CD4-positive, alpha-beta T cell treated with Interleukin-6 for 4 hours (primary cell): Measurements from ENCODE around the gene RHCG.

Experiments used
- DNase-seq: peaks from one replicate; pipeline ENCODE4 v3.0.0-alpha.2; 2020; ENCODE audit warnings: mixed read lengths

The RHCG gene

DNA sequence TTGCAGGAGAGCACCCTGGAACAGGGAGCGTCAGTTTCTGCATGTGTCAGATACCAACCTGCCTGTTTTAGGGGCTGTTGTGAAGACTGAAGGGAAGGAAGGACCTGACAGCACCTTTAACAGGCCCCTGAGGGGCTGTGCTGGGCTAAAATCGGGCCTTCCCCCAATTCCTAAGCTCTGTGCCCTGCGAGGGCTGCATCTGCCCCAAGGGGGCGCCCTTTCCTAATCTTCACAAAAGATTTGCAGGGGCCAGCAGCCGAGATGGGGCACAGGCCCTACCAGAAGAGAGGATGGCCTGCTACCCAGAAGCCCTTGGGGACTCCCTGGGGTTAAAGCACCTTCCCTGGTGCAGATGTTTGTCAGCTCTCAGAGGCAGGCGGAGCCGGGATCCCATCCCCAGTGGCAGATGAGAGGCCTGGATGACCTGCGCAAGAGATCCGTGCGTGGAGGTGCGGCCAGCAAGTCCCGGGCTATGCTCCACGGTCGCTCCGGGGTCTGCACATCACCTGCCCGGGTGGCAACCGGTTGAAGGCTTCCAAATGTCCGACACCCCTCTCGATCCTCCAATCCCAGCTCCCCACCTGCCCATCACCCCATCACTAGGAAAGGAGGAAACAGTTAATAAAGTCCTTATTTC lies 53.6 kb downstream of the RHCG start:
- DNase-seq, result peak; percentile 15

DNA sequence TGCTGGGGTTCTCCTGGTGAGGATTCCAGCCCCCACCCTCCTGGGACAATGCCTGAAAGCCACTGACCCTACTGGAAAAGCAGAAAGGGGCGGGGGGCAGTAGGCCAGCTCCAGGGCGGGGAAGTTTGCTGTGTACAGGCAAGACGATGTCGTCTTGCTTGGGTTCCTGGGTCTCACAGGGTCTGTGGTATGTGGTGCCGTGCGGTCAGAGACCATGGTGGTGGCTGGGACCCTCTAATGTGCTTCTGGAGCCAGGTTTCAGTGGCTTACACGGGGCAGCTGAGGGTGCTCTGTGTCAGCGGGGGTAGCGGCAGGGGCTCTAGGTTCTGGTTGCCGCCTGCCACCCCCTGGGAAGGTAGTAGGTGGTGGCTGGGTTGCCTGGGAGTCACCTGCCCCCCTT lies 54.2 kb downstream of the RHCG start:
- DNase-seq, result no peak

DNA sequence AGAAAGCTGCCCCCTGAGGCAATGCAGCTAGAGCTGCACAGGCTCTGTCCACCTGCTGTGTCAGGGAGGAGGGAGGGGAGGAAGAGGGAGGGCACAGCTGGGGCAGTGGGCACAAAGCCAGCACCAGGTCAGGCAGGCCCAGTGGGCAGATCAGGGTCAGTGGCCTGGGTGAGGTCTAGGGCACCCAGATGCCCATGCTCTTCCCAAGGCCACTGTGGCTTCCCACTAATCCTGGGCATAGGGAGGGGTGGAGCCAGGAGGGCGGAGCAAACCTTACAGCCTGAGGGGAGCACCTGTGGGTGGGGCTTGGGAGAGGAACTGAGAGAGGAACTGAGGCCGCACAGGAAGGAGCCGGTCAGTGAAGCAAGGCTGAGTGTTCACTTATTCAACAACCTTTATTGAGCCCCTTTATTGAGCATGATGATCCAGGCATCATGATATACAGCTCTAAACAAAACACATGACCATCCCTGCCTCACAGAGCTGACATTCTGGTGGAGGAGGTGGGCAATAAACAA lies 55.0 kb downstream of the RHCG start:
- no peak for DNase-seq

DNA sequence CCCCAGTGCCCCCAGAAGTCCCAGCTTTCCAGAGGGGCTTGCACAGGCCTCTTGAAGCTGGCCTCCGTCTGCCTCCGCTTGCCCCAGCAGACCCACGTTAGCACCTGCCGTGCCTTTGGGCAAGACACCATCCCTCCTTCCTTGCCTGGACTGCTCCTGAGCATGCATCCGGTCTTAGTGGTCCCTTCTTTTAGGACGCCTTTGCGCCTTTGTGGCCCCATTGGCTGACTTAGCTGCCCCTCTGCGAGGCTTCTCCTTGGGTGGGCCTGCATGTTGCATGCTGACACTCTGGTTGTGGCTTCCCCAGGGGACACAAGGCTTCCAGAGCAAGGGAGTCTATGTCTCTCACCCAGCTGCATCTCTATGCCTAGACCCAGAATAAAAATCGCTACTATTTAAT lies 56.6 kb downstream of the RHCG start:
- DNase-seq, result no peak

DNA sequence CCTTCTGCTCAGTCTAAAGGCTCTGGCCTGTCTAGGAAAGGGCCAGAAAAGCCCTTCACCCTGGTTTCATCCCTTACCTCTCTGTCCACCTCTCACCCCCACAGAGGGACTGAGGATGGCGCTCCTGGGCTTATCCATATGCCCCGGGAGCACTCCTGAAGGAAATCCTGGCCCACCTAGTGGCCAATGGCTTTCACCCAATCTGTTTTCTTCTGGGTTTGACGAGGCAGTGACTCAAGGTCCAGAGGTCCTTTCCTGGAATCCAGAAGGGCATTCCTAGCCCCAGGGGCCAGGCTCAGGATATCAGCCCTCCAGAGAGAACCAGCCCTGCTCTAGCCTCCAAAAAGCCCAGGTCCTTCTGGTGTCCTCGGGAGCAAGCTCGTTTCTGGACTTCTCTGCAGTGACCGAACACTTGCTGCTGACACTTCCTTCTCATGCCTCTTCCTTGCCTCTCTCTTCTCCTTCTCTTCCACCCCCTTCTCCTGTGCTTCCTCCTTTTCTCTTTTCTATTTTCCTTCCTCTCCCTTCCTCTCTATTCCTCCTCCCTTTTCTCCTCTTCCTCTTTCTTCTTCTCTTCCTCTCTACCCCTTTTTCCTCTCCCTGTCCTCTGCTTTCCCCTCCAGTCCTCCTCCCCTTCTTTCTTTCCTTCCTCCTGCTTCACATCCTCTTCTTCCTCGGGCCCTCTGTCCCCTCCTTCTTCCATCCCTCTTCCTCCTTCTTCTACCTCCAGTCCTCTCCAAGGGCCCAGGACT lies 59.6 kb downstream of the RHCG start:
- no peak for DNase-seq

DNA sequence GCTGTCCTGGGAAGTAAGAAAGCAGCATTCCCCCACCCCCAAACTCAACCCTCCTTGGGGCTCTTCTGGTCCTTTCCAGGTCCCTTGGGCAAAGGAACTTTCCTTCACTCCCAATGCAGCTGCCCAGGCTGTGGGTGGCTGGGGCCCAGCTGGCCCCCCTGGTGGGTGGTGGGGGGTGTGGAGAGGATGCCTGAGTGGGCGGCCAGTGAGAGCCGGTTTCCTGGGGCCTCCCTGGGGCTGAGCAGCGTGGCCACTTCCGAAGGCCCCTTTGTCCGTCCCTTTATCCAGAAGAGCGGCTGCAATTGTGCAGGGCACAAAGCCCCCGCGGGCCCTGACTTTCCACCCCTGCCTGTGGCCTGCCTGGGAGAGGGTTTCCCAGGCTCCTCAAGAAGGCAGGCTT lies 61.0 kb downstream of the RHCG start:
- no peak for DNase-seq

DNA sequence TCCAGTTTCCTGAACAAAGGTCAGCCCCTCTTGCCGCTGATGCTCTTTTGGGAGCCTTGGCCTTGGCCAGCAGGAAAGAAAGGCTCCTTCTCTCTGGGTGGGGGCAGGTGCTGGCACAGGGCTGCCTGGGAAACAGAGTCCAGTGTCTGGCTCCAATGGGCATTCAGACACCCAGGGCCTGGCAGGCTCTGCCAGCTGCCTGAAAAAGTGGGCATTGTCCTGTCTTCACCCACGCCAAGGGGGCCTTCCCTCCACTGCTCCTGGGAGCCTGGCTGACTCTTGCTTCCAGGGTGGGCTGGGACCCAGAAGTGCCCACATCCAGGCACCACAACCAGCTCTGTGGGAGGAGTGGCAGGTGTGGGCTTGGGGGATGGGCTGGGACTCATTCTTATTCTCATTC lies 62.7 kb downstream of the RHCG start:
- no peak for DNase-seq

DNA sequence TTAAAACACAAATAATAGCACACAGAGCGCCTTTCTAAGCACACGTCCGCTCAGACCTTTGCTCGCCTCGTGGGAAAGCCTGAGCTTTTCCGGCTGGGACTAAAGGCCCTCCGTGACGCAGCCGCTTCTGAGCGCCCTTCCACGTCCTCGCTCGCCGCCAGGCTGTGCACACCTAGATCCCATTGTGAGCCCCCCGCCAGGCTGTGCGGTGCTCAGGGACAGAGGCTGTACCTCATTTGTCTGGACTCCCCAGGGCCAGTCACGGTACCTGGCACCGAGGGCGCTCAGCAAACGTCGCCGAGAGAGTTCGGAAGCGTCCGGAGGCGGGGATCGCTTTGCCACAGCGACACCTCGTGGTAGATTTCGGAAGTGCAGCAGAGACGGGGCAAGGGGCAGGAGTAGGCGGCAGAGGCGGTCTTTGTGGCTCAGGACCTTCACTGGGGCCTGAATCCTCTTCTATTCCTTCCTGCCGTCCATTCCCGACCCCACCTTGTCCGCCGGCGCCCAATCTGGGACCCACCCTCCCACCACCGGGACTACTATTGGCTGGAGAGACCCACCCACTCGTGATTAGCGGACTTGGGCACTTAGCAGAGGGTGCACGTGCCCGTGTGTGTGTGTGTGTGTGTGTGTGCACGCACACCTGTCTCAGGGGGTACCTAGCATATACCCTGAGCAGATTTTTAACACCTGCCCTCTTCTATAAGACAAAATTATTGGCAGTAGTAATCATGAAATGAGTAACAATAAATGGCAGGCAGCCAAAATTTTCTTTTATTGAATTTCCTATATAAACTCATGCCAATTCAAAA lies 65.6 kb downstream of the RHCG start:
- DNase-seq, result peak; percentile 84

DNA sequence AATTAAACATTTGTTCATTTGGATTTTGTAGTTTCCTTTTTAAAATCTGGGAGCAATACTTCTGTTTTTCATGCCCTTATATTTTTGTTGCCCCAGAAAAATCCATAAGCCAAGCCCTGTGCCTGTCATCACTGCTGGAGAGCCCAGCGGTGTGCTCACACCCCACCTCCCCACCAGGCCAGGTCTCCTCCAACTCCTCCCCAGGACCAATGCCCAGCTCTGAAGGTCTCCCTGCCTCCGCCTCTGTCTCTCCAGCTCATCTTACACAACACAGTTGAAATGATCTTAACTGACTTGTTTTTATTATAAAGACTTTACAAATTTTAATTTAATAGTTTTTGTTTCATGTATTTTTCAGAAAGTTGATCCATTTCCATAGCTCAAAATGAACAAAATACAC lies 66.4 kb downstream of the RHCG start:
- DNase-seq, result no peak

DNA sequence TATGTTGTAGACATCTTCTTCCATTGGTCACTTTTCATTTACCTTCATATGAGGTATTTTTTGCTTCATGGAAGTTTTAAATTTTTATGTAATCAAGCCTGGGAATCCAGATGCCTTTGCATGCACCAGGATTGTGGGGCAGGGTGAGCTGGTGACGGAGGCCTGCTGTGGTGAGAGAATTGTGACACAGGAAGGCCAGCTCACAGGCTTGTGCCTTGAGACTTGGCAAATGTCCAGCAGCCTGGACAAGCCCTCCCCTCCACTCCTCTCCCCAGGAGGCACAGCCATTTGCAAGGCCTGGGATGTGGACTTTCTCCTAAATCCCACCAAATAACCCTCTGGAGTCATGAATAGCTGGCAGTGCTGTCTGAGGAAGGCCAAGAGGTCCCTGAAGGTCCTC lies 67.4 kb downstream of the RHCG start:
- no peak for DNase-seq

DNA sequence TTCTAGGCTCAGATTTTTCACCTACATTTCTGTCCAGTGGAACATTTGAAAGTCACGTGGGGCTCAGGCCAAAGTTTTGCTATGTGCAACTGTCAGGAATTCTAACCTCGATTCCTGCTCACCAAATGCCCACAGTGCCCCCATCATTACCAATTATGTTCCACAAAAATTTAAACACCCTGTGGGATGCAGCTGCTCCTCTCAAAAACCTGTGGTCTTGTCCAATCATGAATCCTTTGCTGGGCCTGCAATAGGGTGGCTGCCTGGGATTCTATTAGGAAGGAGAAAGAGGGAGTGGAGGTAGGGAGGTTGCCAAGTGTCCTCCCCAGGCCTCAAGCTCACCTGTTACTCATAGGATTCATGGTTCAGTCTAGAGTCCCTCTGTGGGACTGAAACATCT lies 68.1 kb downstream of the RHCG start:
- no peak for DNase-seq

DNA sequence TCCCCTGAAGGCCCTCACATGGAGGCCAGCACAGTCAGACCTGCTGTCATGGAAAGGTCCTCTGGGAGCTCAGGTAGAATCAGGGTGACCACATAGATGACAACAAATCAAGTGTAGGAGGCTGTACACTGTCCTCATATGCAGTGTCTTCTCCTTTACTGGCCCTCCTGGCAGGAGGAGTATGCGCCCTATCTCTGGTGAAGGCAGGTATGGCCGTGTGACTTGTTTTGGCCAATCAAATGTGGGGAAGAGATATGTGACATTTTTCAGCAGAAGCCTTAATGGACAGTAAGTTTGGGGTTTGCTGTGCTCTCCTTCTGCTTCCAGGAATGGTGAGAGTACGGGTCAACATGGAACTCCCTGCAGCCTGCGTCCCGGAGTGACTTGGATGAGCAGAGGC lies 69.9 kb downstream of the RHCG start:
- no peak for DNase-seq

DNA sequence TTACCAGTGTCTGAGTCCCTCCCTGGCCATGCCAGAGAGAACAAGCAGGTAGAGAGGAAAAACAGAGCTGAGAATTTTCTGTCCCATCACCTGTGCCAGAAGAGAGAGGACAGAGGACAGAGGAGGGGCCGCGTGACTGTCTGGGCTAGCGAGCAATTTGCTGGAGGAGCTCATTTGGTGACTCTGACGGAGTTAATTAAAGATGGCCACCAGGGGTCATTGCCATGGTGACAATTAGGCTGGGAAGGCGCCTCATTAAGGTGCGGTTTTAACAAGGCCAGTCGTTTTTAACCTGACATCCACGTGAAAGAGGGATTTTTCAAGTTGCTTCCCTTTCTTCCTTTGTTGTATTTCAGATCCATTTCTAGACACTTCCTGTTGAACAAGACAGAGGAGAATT lies 72.4 kb downstream of the RHCG start:
- no peak for DNase-seq
